Right lung (tissue), 10 donors: ENCODE results near the gene TP53TG3E. TPM values are rescaled to one million over a fixed set of nuclear protein-coding genes. Genes with fewer than 3 reads are reported as not detected.
"Not testable (repeated sequence)": the region's sequence is repeated elsewhere in the genome, so short reads cannot be mapped to it uniquely, and the experiment has no call there.

ENCODE experiments used
- DNase-seq, 2 donors: peaks; one replicate each; pipeline ENCODE4 v3.0.0-alpha.2; 2013
- long read RNA-seq, 8 donors: transcript quantifications; one replicate each; lab custom pipeline, GENCODE V29; 2026
- polyA plus RNA-seq, 5 donors: library from polyadenylated mRNA; unstranded; fragments of 120-200 nt; gene quantifications; one replicate each; pipeline versions ENCODE4 v1.2.1 to v1.2.3, GENCODE V29; 2013; ENCODE audit warnings: inconsistent platforms in 1 of 5, low replicate concordance in 1 of 5; ENCODE audit not compliant: insufficient read length in 5 of 5, insufficient read depth in 1 of 5

TP53TG3E gene, protein sequence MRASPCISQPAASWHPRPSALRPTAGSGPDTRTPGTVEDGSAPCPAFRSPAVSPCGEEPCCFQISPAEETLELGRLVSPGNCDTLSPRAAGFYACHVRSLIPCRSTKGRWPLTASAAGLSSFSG
- not detected for polyA plus RNA-seq
- long read RNA-seq, donor 1: 0 reads
- long read RNA-seq, donor 2: 0 reads
- long read RNA-seq, donor 3: 0 reads
- long read RNA-seq, donor 4: 0 reads
- long read RNA-seq, donor 5: 0 reads
- long read RNA-seq, donor 6: 0 reads
- long read RNA-seq, donor 7: 0 reads
- long read RNA-seq, donor 8: 0 reads

DNA sequence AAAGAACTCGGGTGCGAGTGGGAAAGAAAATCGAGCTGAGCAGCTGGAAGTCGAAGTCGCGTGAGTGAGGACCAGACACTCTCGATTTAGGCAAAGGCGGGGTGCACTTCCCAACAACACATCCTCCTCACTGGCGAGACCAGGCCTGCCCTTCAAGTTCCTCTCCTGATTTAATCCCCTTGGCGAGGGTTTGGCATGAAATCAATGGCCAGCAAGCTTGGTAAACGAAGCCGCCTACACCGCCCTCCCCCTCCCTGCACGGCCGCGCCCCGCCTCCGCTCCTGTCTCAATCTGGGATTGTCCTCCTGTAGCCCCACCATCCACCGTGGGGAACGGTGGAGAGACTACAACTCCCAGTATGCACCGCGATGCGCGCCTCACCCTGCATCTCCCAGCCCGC, at the start of gene TP53TG3E:
TSS of gene TP53TG3E (plus strand) at position 301 of the 400 bp plus-strand sequence. CDS start at position 369, 68 bp downstream.
- DNase-seq: not testable (repeated sequence)

DNA sequence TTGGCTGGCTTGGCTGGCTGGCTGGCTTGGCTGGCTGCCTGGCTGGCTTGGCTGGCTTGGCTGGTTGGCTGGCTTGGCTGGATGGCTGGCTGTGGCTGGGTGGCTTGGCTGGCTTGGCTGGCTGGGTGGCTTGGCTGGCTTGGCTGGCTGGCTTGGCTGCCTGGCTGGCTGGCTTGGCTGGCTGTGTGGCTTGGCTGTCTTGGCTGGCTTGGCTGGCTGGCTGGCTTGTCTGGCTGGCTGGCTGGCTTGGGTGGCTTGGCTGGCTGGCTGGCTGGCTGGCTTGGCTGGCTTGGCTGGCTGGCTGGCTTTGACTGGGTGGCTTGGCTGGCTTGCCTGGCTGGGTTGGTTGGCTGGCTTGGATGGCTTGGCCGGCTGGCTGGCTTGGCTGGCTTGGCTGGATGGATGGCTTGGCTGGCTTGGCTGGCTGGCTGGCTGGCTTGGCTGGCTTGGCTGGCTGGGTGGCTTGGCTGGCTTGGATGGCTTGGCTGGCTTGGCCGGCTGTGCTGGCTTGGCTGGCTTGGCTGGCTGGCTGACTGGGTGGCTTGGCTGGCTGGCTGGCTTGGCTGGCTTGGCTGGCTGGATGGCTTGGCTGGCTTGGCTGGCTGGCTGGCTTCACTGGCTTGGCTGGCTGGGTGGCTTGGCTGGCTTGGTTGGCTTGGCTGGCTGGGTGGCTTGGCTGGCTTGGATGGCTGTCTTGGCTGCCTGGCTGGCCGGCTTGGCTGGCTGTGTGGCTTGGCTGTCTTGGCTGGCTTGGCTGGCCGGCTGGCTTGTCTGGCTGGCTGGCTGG, 32.3 kb downstream of the TP53TG3E start:
- not testable (repeated sequence) for DNase-seq

DNA sequence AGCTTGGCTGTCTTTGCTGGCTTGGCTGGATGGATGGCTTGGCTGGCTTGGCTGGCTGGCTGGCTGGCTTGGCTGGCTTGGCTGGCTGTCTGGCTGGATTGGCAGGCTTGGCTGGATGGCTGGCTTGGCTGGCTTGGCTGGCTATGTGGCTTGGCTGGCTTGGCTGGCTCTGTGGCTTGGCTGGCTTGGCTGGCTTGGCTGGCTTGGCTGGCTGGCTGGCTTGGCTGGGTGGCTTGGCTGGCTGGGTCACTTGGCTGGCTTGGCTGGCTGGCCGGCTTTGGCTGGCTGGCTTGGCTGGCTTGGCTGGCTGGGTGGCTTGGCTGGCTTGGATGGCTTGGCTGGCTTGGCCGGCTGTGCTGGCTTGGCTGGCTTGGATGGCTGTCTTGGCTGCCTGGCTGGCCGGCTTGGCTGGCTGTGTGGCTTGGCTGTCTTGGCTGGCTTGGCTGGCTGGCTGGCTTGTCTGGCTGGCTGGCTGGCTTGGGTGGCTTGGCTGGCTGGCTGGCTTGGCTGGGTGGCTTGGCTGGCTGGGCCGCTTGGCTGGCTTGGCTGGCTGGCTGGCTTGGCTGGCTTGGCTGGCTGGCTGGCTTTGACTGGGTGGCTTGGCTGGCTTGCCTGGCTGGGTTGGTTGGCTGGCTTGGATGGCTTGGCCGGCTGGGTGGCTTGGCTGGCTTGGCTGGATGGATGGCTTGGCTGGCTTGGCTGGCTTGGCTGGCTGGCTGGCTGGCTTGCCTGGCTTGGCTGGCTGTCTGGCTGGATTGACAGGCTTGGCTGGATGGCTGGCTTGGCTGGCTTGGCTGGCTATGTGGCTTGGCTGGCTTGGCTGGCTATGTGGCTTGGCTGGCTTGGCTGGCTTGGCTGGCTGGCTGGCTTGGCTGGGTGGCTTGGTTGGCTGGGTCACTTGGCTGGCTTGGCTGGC, 33.8 kb downstream of the TP53TG3E start:
- not testable (repeated sequence) for DNase-seq

DNA sequence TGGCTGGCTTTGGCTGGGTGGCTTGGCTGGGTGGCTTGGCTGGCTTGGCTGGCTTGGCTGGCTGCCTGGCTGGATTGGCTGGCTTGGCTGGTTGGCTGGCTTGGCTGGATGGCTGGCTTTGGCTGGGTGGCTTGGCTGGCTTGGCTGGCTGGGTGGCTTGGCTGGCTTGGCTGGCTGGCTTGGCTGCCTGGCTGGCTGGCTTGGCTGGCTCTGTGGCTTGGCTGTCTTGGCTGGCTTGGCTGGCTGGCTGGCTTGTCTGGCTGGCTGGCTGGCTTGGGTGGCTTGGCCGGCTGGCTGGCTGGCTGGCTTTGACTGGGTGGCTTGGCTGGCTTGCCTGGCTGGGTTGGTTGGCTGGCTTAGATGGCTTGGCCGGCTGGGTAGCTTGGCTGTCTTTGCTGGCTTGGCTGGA, 34.4 kb downstream of the TP53TG3E start:
- not testable (repeated sequence) for DNase-seq

DNA sequence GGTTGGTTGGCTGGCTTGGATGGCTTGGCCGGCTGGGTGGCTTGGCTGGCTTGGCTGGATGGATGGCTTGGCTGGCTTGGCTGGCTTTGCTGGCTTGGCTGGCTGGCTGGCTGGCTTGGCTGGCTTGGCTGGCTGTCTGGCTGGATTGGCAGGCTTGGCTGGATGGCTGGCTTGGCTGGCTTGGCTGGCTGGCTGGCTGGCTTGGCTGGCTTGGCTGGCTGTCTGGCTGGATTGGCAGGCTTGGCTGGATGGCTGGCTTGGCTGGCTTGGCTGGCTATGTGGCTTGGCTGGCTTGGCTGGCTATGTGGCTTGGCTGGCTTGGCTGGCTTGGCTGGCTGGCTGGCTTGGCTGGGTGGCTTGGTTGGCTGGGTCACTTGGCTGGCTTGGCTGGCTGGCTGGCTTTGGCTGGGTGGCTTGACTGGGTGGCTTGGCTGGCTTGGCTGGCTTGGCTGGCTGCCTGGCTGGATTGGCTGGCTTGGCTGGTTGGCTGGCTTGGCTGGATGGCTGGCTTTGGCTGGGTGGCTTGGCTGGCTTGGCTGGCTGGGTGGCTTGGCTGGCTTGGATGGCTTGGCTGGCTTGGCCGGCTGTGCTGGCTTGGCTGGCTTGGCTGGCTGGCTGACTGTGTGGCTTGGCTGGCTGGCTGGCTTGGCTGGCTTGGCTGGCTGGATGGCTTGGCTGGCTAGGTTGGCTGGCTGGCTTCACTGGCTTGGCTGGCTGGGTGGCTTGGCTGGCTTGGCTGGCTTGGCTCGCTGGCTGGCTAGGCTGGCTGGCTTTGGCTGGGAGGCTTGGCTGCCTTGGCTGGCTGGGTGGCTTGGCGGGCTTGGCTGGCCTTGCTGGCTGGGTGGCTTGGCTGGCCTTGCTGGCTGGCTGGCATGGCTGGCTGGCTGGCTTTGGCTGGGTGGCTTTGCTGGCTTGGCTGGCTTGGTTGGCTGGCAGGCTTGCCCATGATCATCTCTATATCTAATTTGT, 35.3 kb downstream of the TP53TG3E start:
- DNase-seq: not testable (repeated sequence)

Other genes with a start within 250 kb of the TP53TG3E start
- gene TP53TG3C, start 110.1 kb upstream of the TP53TG3E start, polyA plus RNA-seq: not detected
- gene TP53TG3B, start 56.5 kb downstream of the TP53TG3E start, polyA plus RNA-seq: not detected
- not detected for gene TP53TG3F, start 155.3 kb downstream of the TP53TG3E start, polyA plus RNA-seq